ENCODE data around the gene GPR148.

DNA sequence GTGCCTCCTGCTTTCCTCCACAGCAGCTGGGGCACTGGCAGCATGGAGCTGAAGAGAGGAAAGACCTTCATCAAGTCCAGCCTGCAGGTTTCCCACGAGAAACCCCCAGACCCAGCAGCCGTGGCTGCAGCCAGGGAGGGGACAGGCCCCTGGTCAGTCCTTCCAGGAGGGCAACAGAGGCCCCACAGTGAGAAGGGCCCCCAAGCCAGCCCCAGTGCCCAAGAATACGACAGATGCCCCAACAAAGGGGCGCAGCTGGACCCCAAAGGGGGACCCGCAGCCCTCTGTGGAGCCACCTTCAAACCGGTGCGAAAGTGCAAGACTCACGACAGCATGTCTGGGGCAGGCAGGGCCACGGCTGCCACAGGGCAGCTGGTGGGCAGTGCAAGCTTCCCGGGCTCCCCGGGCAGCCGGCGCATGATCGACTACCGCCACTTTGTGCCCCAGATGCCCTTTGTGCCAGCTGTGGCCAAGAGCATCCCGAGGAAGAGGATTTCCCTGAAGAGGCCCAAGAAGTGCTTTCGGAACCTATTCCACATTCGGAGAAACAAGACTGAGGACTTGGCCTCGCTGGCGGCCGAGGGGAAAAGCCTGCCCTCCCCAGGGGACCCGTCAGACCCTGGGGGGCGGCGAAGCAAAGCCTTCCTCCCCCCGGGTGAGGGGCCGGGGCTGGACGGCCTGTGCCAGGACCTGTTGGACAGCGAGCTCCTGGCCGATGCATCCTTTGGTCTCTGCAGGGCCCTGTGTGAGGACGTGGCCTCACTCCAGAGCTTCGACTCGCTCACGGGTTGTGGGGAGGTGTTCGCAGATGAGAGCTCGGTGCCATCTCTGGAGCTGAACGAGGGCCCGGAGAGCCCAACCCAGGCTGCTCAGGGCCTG, 33.4 kb downstream of the GPR148 start:
- TF ChIP-seq, protein P1, sequence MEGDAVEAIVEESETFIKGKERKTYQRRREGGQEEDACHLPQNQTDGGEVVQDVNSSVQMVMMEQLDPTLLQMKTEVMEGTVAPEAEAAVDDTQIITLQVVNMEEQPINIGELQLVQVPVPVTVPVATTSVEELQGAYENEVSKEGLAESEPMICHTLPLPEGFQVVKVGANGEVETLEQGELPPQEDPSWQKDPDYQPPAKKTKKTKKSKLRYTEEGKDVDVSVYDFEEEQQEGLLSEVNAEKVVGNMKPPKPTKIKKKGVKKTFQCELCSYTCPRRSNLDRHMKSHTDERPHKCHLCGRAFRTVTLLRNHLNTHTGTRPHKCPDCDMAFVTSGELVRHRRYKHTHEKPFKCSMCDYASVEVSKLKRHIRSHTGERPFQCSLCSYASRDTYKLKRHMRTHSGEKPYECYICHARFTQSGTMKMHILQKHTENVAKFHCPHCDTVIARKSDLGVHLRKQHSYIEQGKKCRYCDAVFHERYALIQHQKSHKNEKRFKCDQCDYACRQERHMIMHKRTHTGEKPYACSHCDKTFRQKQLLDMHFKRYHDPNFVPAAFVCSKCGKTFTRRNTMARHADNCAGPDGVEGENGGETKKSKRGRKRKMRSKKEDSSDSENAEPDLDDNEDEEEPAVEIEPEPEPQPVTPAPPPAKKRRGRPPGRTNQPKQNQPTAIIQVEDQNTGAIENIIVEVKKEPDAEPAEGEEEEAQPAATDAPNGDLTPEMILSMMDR (conservative IDR thresholded peaks at IDR 0.05; ENCODE audit: low read depth, low read length) = no peak
- TF ChIP-seq EZH2 (IDR thresholded peaks at IDR 0.05; ENCODE audit: borderline replicate concordance, low read depth, low read length, poor library complexity, severe bottlenecking) = no peak
